Vagina (tissue), 2 donors: ENCODE results near the gene CES4A.

ENCODE experiments used
- POLR2A ChIP-seq, 2 donors: fragments of 450-650 bp; IDR thresholded peaks; one replicate each; pipeline ENCODE4 v1.6.1; 2017; ENCODE audit warnings: antibody characterized with exemption in 2 of 2, mild to moderate bottlenecking in 2 of 2, moderate library complexity in 2 of 2
- TF ChIP-seq, protein P1 (sequence below), 3 experiments: fragments of 450-650 bp in 2 of 3; fragments of 200-600 bp in 1 of 3; sonication (generic) in 1 of 3; IDR thresholded peaks; one replicate each; pipeline ENCODE4 v1.5.1; 2017 to 2019; ENCODE audit warnings: antibody characterized with exemption in 3 of 3, mild to moderate bottlenecking in 2 of 3, moderate library complexity in 2 of 3

DNA sequence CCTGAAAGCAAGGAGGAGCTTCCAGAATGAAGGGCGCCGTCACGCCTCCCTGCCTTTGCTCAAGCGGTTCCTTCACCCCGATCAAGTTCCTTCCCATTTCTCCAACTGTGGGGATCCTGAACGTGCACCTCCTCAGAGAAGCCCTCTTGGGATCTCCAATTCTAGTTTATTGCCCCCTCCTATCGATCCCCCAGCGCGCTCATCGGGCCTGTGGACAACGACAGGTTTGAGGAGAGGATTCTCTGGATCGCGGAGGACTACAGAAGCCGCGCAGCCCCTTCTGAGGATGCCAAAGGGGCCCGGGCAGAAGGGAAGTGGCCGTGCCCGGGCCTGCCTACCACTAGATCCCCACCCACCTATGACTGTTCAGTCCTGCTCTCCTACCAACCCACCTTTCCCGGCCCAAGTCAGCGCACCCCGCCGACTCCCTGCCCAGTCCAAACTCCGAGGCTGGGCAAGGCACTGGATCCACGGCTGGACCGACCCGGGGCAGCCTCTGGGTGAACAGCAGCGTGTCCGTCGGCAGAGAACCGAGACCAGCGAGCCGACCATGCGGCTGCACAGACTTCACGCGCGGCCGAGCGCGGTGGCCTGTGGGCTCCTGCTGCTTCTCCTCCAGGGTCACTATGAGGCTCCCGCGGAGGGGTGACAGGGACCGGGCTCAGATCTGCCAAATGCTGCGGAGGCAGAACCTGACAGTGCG, 40.1 kb upstream of the CES4A start:
- no peak for TF ChIP-seq POLR2A (IDR thresholded peaks at IDR 0.05)
- TF ChIP-seq, protein P1, sequence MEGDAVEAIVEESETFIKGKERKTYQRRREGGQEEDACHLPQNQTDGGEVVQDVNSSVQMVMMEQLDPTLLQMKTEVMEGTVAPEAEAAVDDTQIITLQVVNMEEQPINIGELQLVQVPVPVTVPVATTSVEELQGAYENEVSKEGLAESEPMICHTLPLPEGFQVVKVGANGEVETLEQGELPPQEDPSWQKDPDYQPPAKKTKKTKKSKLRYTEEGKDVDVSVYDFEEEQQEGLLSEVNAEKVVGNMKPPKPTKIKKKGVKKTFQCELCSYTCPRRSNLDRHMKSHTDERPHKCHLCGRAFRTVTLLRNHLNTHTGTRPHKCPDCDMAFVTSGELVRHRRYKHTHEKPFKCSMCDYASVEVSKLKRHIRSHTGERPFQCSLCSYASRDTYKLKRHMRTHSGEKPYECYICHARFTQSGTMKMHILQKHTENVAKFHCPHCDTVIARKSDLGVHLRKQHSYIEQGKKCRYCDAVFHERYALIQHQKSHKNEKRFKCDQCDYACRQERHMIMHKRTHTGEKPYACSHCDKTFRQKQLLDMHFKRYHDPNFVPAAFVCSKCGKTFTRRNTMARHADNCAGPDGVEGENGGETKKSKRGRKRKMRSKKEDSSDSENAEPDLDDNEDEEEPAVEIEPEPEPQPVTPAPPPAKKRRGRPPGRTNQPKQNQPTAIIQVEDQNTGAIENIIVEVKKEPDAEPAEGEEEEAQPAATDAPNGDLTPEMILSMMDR (IDR thresholded peaks at IDR 0.05), result no peak
